ENCODE data around the gene PTPRR. TPM values are rescaled to one million over a fixed set of nuclear protein-coding genes. Genes with fewer than 3 reads are reported as not detected.

The PTPRR gene
- total and polyA plus RNA-seq, 2 donors (not counting 3 experiments of a cell fraction or from before 2014, with no cell fraction given) = 0.46 to 1.1 TPM

DNA sequence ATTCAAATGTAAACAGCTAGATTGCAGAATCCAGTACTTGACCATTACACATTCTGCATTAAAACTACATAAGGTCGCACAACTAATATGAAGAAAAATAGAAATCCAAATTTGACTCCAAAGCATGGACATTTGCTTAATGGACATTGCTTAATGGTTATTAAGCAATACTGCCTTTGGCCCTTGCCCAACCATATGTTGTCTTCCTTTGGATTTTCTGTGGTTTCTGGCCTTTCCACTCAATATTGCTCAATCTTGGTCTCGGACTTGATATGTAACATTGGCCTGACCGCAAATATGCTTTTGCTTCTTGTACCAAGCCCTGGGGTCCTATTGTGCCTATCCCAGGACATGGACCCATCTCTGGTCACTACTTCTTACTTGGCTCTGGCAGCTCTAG is 67.2 kb downstream of the PTPRR start:
- POLR2A ChIA-PET = no interaction called here
- Histone ChIP-seq H3K4me3 (replicated peaks in 1 of 3; ENCODE audit: insufficient read depth in 1 of 3, low read depth in 1 of 3, low read length in 3 of 3) (no peak overlapping the region), H3K79me2 (ENCODE audit: control insufficient read depth, insufficient read depth, low read length) (no peaks in the 10 kb centered on the region)

More for the DNA sequence above, 67.2 kb downstream of the PTPRR start:
- Histone ChIP-seq H3K4me1 (ENCODE audit: control insufficient read depth, extremely low read depth, insufficient read depth, low read length) (no peaks in the 10 kb centered on the region), H3K27ac (ENCODE audit: insufficient read depth, low read depth, low read length) (no peak overlapping the region), H4K20me1 (replicated peaks; ENCODE audit: control insufficient read depth, extremely low read depth, insufficient read depth, low read length) (no peaks in the 10 kb centered on the region), H3K9me3 (replicated peaks; ENCODE audit: control insufficient read depth, insufficient read depth, low read length) (no peaks in the 10 kb centered on the region), H3K27me3 (ENCODE audit: control insufficient read depth in 2 of 2, insufficient read depth in 2 of 2, low read length in 2 of 2) (peaks cover 3 to 5% of the 10 kb centered on the region in 2 experiments), H3K9ac (replicated peaks; ENCODE audit: extremely low read depth, insufficient read depth, low read length) (no peak overlapping the region), H3K36me3 (ENCODE audit: control insufficient read depth in 2 of 2, extremely low read depth in 1 of 2, insufficient read depth in 2 of 2, low read length in 2 of 2) (no peaks in the 10 kb centered on the region), H2AFZ (ENCODE audit: low read depth, low read length) (no peak overlapping the region), H3K4me2 (ENCODE audit: insufficient read depth, low read length) (no peak overlapping the region), H3K9me1 (replicated peaks; ENCODE audit: control insufficient read depth, extremely low read depth, insufficient read depth, low read length) (no peaks in the 10 kb centered on the region)
- intact Hi-C loops (cut with micrococcal nuclease) (no loop called here), dilution Hi-C loops (cut with MboI; ENCODE audit: extremely low pct_ligation_motif_present, low sequenced_read_pairs) (no loop called here)
- FAIRE-seq (no peak), DNase-seq (ENCODE audit: low read depth, low spot score) (no peak)
- no peak for TF ChIP-seq POLR2AphosphoS5 (IDR thresholded peaks at IDR 0.05; ENCODE audit: insufficient read depth, low read depth, low read length)
- TF ChIP-seq JUN (IDR thresholded peaks at IDR 0.05; ENCODE audit: borderline replicate concordance, insufficient read depth, insufficient read length, low read depth) = no peak
- TF ChIP-seq, protein P1, sequence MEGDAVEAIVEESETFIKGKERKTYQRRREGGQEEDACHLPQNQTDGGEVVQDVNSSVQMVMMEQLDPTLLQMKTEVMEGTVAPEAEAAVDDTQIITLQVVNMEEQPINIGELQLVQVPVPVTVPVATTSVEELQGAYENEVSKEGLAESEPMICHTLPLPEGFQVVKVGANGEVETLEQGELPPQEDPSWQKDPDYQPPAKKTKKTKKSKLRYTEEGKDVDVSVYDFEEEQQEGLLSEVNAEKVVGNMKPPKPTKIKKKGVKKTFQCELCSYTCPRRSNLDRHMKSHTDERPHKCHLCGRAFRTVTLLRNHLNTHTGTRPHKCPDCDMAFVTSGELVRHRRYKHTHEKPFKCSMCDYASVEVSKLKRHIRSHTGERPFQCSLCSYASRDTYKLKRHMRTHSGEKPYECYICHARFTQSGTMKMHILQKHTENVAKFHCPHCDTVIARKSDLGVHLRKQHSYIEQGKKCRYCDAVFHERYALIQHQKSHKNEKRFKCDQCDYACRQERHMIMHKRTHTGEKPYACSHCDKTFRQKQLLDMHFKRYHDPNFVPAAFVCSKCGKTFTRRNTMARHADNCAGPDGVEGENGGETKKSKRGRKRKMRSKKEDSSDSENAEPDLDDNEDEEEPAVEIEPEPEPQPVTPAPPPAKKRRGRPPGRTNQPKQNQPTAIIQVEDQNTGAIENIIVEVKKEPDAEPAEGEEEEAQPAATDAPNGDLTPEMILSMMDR (IDR thresholded peaks at IDR 0.05; ENCODE audit: extremely low read depth in 1 of 2, insufficient read depth in 1 of 2, low read depth in 1 of 2, low read length in 2 of 2) = no peak
- no peak for TF ChIP-seq FOS (IDR thresholded peaks at IDR 0.05; ENCODE audit: borderline replicate concordance, insufficient read depth, low read length)
- no peak for TF ChIP-seq POLR2A (IDR thresholded peaks at IDR 0.05; ENCODE audit: low read depth, low read length)
- no peak for TF ChIP-seq EZH2 (IDR thresholded peaks at IDR 0.05; ENCODE audit: borderline replicate concordance, low read depth, low read length, severe bottlenecking)
- no peak for TF ChIP-seq GATA2 (IDR thresholded peaks at IDR 0.05; ENCODE audit: insufficient read depth, insufficient read length, low read depth, low read length)
- TF ChIP-seq, protein P2, sequence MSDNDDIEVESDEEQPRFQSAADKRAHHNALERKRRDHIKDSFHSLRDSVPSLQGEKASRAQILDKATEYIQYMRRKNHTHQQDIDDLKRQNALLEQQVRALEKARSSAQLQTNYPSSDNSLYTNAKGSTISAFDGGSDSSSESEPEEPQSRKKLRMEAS (IDR thresholded peaks at IDR 0.05; ENCODE audit: insufficient read depth, insufficient read length) = no peak
- no peak for TF ChIP-seq MYC (IDR thresholded peaks at IDR 0.05; ENCODE audit: low read depth, low read length)
- CTCF ChIA-PET = interaction anchor here (0.6 to 1.4 kb wide), 3 partner anchors 11 to 1409 kb away, joined by 3 read pairs; no protein-coding TSS in a partner anchor
- BruUV-seq (replicated peaks) = no TSS peak
